ENCODE measurements around the gene THOP1. TPM values are rescaled to one million over a fixed set of nuclear protein-coding genes. Genes with fewer than 3 reads are reported as not detected.

THOP1 gene
- 190 and 195 TPM in 2 replicates for total RNA-seq

GRCh38 chr19:2785244-2785997 is at the start of gene THOP1:
Gene THOP1 (plus strand): TSS chr19:2785503. CDS start chr19:2785663, 160 bp downstream.
- intact Hi-C loops (cut with micrococcal nuclease) = loop anchor here (1.0 to 10.0 kb wide), 7 partner anchors 34 to 977 kb away; partner anchors contain the start of genes AP3D1, GADD45B, MRPL54 and NCLN

GRCh38 chr19:2736550-2737190 is 48.6 kb upstream of the THOP1 start:
- H3K36me3 Mint-ChIP-seq (ENCODE audit: low read depth) = peaks cover 32% of the 10 kb centered on the region
- intact Hi-C loops (cut with micrococcal nuclease) = no loop called here
- peak overlapping the region; percentile 19 for H3K4me3 Mint-ChIP-seq
- peaks cover 9% of the 10 kb centered on the region for H3K4me1 Mint-ChIP-seq (ENCODE audit: low read depth)
- no peaks in the 10 kb centered on the region for H3K9me3 Mint-ChIP-seq
- H3K27ac Mint-ChIP-seq = no peak overlapping the region
- H3K27me3 Mint-ChIP-seq (ENCODE audit: insufficient read depth) = peaks cover under 1% of the 10 kb centered on the region
- DNase-seq (ENCODE audit: low spot score) = no peak

More at GRCh38 chr19:2785244-2785997, at the start of gene THOP1:
- Mint-ChIP-seq H3K27ac (peak within 1 kb of the TSS; percentile 78), H3K9me3 (no peaks in the 10 kb centered on the region), H3K4me3 (peak within 1 kb of the TSS; percentile 98), H3K27me3 (ENCODE audit: insufficient read depth) (no peaks in the 10 kb centered on the region), H3K4me1 (ENCODE audit: low read depth) (peaks cover 64% of the 10 kb centered on the region), H3K36me3 (ENCODE audit: low read depth) (peaks cover 9% of the 10 kb centered on the region)
- peak; percentile 98 for DNase-seq (ENCODE audit: low spot score)

DNA sequence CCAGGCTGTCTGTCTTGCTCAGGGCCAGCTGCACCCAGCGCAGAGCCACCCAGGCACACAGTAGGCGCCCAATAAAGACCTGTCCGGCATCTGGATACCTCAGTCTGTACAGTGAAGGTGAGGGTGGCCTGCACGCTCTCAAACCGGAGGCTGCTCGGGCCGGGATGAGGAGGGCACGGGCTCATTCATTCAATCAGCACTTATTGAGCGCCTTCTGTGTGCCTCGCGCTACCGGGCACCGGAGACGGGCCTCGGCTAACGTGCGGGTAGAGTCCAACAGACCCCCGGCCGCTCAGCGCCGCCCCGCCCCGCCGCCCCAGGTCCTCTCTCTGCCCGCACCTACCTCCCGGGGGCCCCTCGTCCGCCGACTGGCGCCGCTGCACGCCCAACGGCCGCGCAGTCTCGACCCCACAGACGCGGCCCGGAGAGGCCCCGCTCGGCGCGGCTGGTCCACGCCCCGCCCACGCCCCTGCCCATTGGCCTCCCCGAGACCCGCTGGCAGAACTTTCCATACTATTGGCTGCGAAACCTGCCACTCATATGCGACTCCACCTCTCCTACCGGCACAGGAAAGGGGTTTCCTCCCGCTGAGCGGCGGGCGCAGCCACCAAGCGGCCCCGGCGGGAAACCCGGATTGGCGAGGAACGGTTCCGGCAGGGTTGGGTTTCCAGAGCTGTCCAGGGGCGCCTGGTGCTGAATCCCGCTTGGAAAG is 45.5 kb upstream of the THOP1 start, which contains the start of gene SLC39A3:
Gene SLC39A3 (minus strand): TSS at position 416 of the 712 bp plus-strand sequence. CDS start 2,760 bp downstream, outside the sequence.
- peak; percentile 98 for DNase-seq (ENCODE audit: low spot score)
- Mint-ChIP-seq H3K4me1 (ENCODE audit: low read depth) (peaks cover 9% of the 10 kb centered on the region), H3K4me3 (peak within 1 kb of the TSS; percentile 93), H3K27ac (peak within 1 kb of the TSS; percentile 87), H3K36me3 (ENCODE audit: low read depth) (peaks cover 26% of the 10 kb centered on the region), H3K9me3 (no peaks in the 10 kb centered on the region), H3K27me3 (ENCODE audit: insufficient read depth) (peaks cover 5% of the 10 kb centered on the region)
- intact Hi-C loops (cut with micrococcal nuclease) = loop anchor here (1.0 to 10.0 kb wide), 3 partner anchors 10 to 265 kb away; partner anchors contain the start of genes GADD45B and THOP1

- H3K4me3 Mint-ChIP-seq = peak overlapping the region; percentile 93
- intact Hi-C loops (cut with micrococcal nuclease) = loop anchor here (1.0 to 10.0 kb wide), 3 partner anchors 9 to 265 kb away; partner anchors contain the start of genes GADD45B and THOP1
- DNase-seq (ENCODE audit: low spot score) = no peak
- no peak overlapping the region for H3K27ac Mint-ChIP-seq
- H3K9me3 Mint-ChIP-seq = no peaks in the 10 kb centered on the region
- peaks cover 24% of the 10 kb centered on the region for H3K36me3 Mint-ChIP-seq (ENCODE audit: low read depth)
- H3K27me3 Mint-ChIP-seq (ENCODE audit: insufficient read depth) = peaks cover 5% of the 10 kb centered on the region
- peaks cover 9% of the 10 kb centered on the region for H3K4me1 Mint-ChIP-seq (ENCODE audit: low read depth)
These were observed 45.0 kb upstream of the THOP1 start for GRCh38 chr19:2740314-2740656.

GRCh38 chr19:2743099-2743498 is 42.2 kb upstream of the THOP1 start:
- Mint-ChIP-seq H3K4me1 (ENCODE audit: low read depth) (peaks cover 9% of the 10 kb centered on the region), H3K4me3 (no peak overlapping the region), H3K9me3 (no peaks in the 10 kb centered on the region), H3K36me3 (ENCODE audit: low read depth) (peaks cover 7% of the 10 kb centered on the region), H3K27ac (no peak overlapping the region), H3K27me3 (ENCODE audit: insufficient read depth) (peaks cover 10% of the 10 kb centered on the region)
- DNase-seq (ENCODE audit: low spot score) = no peak
- intact Hi-C loops (cut with micrococcal nuclease) = loop anchor here (10.0 kb wide), 1 partner anchor 268 kb away; the partner anchor contains the start of gene GADD45B

- intact Hi-C loops (cut with micrococcal nuclease) = loop anchor here (10.0 kb wide), 1 partner anchor 269 kb away; the partner anchor contains the start of gene GADD45B
- Mint-ChIP-seq H3K27ac (no peak overlapping the region), H3K9me3 (no peaks in the 10 kb centered on the region), H3K36me3 (ENCODE audit: low read depth) (peaks cover 3% of the 10 kb centered on the region), H3K27me3 (ENCODE audit: insufficient read depth) (peaks cover 10% of the 10 kb centered on the region), H3K4me3 (no peak overlapping the region), H3K4me1 (ENCODE audit: low read depth) (peaks cover 3% of the 10 kb centered on the region)
- DNase-seq (ENCODE audit: low spot score) = no peak
These were observed 41.2 kb upstream of the THOP1 start for GRCh38 chr19:2744113-2744512.

DNA sequence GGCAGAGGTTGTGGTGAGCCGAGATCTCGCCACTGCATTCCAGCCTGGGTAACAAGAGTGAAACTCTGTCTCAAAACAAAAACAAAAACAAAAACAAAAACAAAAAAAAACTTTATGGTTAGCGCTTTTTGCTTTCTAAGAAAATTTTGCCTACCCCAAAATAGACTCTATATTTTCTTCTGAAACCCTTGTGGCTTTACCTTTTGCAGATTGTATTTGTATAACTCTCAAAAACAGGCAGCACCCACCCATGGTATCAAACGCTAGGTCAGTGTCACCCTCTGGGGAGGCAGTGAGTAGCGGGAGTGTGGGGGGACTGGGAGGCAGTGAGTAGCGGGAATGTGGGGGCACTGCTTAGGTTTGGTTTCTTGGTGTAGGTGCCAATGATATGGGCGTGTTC is 38.0 kb upstream of the THOP1 start:
- Mint-ChIP-seq H3K27me3 (ENCODE audit: insufficient read depth) (peaks cover 7% of the 10 kb centered on the region), H3K4me3 (no peak overlapping the region), H3K9me3 (no peaks in the 10 kb centered on the region), H3K36me3 (ENCODE audit: low read depth) (no peaks in the 10 kb centered on the region), H3K4me1 (ENCODE audit: low read depth) (no peaks in the 10 kb centered on the region), H3K27ac (no peak overlapping the region)
- DNase-seq (ENCODE audit: low spot score) = no peak
- intact Hi-C loops (cut with micrococcal nuclease) = loop anchor here (10.0 kb wide), 1 partner anchor 273 kb away; the partner anchor contains the start of gene GADD45B

GRCh38 chr19:2750808-2751437 is 34.4 kb upstream of the THOP1 start:
- H3K9me3 Mint-ChIP-seq = no peaks in the 10 kb centered on the region
- intact Hi-C loops (cut with micrococcal nuclease) = no loop called here
- no peak for DNase-seq (ENCODE audit: low spot score)
- peaks cover 6% of the 10 kb centered on the region for H3K36me3 Mint-ChIP-seq (ENCODE audit: low read depth)
- no peaks in the 10 kb centered on the region for H3K4me1 Mint-ChIP-seq (ENCODE audit: low read depth)
- peaks cover 3% of the 10 kb centered on the region for H3K27me3 Mint-ChIP-seq (ENCODE audit: insufficient read depth)
- no peak overlapping the region for H3K27ac Mint-ChIP-seq
- no peak overlapping the region for H3K4me3 Mint-ChIP-seq

DNA sequence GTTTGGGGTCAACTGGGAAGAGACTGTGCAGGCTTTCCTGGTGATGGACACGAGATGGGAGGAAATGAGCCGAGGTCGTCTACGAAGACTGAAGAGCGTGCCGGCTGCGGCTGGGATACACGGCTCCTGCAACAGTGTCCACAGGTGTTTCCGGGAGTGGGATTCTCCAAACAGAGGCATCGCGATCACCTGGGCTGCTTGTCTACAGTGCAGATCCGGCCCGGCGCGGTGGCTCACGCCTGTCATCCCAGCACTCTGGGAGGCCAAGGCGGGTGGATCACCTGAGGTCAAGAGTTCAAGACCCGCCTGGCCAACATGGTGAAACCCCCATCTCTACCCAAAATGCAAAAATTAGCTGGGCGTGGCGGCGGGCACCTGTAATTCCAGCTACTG is 33.9 kb upstream of the THOP1 start:
- no peak for DNase-seq (ENCODE audit: low spot score)
- Mint-ChIP-seq H3K27me3 (ENCODE audit: insufficient read depth) (peaks cover 3% of the 10 kb centered on the region), H3K4me3 (no peak overlapping the region), H3K9me3 (no peaks in the 10 kb centered on the region), H3K27ac (no peak overlapping the region), H3K4me1 (ENCODE audit: low read depth) (no peaks in the 10 kb centered on the region), H3K36me3 (ENCODE audit: low read depth) (peaks cover 8% of the 10 kb centered on the region)
- intact Hi-C loops (cut with micrococcal nuclease) = no loop called here

- Mint-ChIP-seq H3K27me3 (ENCODE audit: insufficient read depth) (no peaks in the 10 kb centered on the region), H3K4me3 (no peak overlapping the region), H3K36me3 (ENCODE audit: low read depth) (peaks cover 20% of the 10 kb centered on the region), H3K4me1 (ENCODE audit: low read depth) (no peaks in the 10 kb centered on the region), H3K27ac (no peak overlapping the region), H3K9me3 (no peaks in the 10 kb centered on the region)
- no peak for DNase-seq (ENCODE audit: low spot score)
- intact Hi-C loops (cut with micrococcal nuclease) = no loop called here
These were observed 30.4 kb upstream of the THOP1 start for GRCh38 chr19:2754659-2755447.

GRCh38 chr19:2755448-2755705 is 29.9 kb upstream of the THOP1 start:
- no peaks in the 10 kb centered on the region for H3K4me1 Mint-ChIP-seq (ENCODE audit: low read depth)
- no peak overlapping the region for H3K27ac Mint-ChIP-seq
- H3K36me3 Mint-ChIP-seq (ENCODE audit: low read depth) = peaks cover 20% of the 10 kb centered on the region
- DNase-seq (ENCODE audit: low spot score) = no peak
- H3K4me3 Mint-ChIP-seq = no peak overlapping the region
- intact Hi-C loops (cut with micrococcal nuclease) = no loop called here
- H3K27me3 Mint-ChIP-seq (ENCODE audit: insufficient read depth) = no peaks in the 10 kb centered on the region
- H3K9me3 Mint-ChIP-seq = no peaks in the 10 kb centered on the region

GRCh38 chr19:2755811-2756210 is 29.5 kb upstream of the THOP1 start:
- Mint-ChIP-seq H3K9me3 (no peaks in the 10 kb centered on the region), H3K4me1 (ENCODE audit: low read depth) (no peaks in the 10 kb centered on the region), H3K27me3 (ENCODE audit: insufficient read depth) (no peaks in the 10 kb centered on the region)

More at GRCh38 chr19:2755811-2756210, 29.5 kb upstream of the THOP1 start:
- intact Hi-C loops (cut with micrococcal nuclease) = no loop called here
- Mint-ChIP-seq H3K36me3 (ENCODE audit: low read depth) (peaks cover 20% of the 10 kb centered on the region), H3K4me3 (no peak overlapping the region), H3K27ac (no peak overlapping the region)
- no peak for DNase-seq (ENCODE audit: low spot score)

Data from activated T-helper 1 cell treated with anti-CD3 and anti-CD28 coated beads, Interleukin-12 subunit alpha, Interleukin-12 subunit beta, Interleukin-2, Interleukin-4 antibody, amounts not matched to agents 30 ng/mL and 10 ng/mL and 1 ng/mL, durations not matched to agents 14 hours and 24 hours and 36 hours (primary cell).